Measurements from ENCODE around the gene CELF6.

CELF6 gene

DNA sequence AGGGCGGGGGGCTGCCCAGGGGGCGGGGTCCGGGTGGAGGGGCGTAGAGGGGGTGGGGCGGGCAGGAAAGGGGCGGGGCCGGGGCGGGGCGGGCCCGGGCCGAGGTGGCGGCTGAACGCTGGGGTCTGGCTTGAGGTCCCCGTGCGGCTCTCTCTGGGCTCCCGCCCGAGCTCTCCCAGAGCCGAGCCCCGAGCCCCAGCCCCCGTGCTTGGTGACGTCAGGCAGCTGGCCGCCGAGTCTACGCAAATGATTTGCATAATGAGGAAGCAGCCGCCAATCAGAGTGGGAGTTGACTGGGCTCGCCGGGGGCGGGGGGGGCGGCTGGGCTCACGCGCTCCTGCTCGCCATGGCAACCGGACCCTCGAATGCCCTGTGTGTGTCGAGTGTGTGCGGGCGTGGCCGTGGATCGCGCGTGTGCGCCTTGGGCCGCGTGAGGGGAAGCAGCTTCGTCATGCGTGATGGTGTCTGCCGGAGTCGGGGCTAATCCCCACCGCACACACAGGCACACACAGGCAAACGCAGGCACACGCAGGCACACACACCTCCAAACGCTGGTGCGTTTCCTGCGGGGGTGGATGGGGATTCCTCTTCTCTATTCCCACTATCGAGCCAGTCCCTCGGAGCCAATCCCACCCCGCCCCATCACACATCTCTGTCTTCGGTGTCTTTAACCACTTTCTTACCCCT lies at the start of gene CELF6:
TSS of gene CELF6 (minus strand) at position 173 of the 687 bp plus-strand sequence. CDS start 283 bp downstream, outside the sequence.
- peak; percentile 44 to 50 for DNase-seq (ENCODE audit: low read depth in 2 of 2, low spot score in 1 of 2)

DNA sequence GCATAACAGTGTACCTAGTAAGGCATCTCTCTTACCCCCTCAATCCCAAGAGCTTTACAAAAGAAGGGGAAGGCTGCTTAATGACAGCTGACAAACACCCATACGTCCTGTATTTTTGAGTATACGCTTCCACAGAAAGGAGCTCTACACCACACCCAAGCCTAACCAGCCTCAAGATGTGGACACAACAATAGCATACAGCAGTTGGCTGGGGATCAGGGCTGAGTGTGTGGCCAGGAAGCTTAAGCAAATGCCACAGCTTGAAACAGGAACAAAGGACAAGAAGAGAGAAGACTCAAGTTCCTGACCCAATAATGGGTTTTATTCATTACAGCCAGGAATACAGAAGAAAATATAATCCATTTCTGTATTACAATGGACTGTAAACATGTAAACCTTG lies 48.9 kb upstream of the CELF6 start:
- no peak for DNase-seq (ENCODE audit: low read depth in 2 of 2, low spot score in 1 of 2)

DNA sequence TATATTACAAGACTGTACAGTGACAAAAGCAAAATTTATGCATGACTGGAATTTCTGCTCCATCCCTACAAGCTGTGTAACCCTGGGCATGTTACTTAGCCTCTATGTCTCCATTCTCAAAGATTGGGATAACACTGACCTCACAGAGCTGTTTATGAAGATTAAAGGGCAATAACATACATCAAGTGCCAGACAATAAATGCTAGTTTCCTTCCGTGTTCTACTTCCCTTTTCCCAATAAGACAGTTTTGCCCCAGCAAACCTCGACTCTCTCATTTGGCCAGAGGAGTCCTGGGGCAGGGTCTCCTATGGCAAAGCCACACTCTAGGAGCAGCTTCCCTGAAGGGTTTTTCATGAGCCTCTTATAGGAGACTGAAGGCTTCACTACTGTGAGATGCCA lies 48.4 kb upstream of the CELF6 start:
- no peak for DNase-seq (ENCODE audit: low read depth in 2 of 2, low spot score in 1 of 2)

DNA sequence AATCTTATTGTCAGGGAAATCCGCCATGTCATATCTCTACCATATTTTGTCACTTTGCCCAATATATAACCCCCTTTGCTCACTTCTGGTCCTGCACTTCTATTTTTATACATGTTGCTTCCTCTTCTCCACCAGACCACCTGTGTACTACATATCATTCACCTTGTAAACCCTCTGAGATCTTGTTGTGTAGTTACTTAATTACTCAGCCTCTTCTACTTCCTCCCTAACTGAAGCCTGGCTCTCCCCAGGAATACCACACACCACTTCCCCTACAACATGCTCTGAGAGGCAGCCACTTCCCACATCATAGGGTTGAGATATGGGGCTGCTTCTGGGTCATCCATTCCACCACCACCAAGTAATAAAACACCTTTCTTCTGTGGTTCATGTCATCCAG lies 45.9 kb upstream of the CELF6 start:
- no peak for DNase-seq (ENCODE audit: low read depth in 2 of 2, low spot score in 1 of 2)

DNA sequence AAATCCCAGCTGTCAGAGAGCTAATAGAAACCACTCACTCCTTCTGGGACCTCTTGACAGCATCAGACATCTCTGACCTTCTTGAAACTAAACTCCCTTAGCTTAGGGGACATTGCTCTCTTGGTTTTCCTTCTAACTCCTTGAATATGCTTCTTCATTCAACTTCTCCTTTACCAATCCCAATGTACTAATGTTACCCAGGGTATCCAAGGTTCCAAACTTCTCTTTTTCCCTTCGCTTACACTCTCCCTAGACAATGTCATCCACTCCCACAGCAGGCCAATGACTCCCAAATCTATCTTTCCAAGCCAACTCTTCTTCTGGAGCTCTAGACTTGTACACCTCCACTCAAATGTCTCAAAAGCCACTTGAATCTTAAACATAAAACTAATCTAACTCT lies 41.2 kb upstream of the CELF6 start:
- no peak for DNase-seq (ENCODE audit: low read depth in 2 of 2, low spot score in 1 of 2)

DNA sequence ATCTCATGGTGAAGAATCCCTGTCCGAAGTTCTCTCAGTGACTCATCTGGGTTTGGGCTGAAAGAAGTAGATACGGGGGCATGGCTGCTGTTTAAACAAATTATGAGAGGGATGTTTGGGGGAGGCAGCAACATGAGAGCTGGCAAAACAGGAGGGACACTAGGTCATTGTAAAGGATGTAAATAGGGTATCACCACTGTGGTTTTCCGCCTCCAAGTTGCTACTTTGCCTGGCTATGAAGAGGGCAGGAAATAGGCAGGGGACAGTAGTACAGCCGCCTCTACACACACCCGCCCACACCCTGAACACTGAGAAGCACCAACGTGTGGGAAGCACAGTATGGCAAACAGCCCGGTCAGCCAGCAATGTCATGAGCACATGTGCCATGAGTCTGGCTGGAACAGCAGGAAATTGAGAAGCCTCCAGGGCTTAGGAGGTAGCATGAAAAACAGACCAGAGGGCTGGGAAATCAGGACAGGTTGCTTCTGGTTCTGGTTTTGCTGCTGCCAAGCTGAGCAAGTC lies 38.8 kb upstream of the CELF6 start:
- DNase-seq (ENCODE audit: low read depth in 2 of 2, low spot score in 1 of 2): no peak

DNA sequence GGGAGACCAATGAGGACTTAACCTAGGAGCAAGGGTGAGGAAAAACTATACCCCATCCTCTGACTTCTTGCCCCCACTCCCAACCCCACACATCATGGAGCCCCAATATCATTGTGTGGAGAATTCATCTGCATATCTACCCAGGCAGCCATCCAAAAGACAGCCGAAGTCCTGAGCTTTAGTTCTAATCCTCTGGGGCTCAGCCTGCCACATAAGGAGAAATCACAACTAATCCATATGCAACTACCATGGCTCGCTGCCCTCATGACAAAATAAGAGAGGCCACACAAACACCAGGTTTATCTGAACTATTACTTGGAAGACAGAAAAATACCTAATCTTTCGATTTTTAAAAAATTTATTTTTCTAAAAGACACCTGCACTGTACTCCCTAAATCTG lies 38.2 kb upstream of the CELF6 start:
- no peak for DNase-seq (ENCODE audit: low read depth in 2 of 2, low spot score in 1 of 2)

DNA sequence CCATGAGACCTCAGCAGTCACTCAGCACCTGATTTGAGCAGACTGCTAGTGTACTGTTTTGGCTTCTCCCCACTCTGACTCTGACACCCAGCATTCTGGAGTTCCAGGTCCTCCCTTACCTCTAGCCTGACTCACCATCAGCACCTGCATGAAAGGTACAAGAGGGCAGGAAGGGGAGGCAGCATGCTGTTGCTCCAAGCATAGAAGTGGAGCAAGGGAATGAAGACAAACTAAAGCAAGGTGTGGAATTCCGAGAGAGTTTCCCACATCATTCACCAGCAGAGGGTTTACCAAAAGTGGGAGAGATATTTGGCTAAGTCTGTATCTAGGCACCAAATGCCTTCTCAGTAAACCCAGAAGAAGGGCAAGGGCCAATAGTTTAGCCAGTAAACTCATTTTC lies 34.5 kb upstream of the CELF6 start:
- no peak for DNase-seq (ENCODE audit: low read depth in 2 of 2, low spot score in 1 of 2)

DNA sequence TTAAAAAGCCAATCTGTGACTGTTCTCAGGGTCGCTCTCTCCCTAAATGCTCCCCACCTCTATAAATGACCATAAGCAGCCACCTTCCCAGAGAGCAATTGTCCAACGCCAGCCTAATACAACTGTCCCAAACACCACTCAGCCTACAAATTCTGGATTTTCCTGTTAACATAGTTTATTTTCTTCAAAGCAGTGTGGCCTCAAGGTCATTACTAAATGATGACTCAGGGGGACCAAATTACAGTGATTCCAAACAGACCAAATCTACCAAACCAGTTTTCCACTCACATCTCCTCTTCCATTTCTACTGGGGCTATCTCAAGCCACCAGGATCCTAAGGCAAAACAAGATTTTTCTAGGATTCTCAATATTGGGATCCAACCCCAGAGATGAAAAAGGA lies 33.3 kb upstream of the CELF6 start:
- no peak for DNase-seq (ENCODE audit: low read depth in 2 of 2, low spot score in 1 of 2)

DNA sequence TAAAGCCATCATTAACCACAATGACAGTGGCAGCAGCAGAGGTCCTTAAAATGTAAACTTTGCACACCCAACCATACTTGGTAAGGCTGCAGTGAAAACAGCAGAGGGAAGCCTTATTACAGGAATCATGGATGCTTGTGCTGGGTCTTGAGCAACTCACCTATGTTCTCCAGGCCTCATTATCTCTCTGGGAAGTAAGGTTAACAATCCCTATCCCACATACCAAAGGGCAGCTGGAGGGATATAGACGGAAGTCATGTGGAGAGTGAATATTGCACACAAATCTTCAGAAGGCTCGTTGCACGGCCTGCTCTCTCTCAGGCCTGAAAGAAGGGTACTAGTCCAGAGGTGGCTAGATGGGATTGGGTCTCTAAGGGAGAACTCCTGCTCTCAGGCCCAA lies 25.8 kb upstream of the CELF6 start:
- DNase-seq (ENCODE audit: low read depth in 2 of 2, low spot score in 1 of 2): no peak

DNA sequence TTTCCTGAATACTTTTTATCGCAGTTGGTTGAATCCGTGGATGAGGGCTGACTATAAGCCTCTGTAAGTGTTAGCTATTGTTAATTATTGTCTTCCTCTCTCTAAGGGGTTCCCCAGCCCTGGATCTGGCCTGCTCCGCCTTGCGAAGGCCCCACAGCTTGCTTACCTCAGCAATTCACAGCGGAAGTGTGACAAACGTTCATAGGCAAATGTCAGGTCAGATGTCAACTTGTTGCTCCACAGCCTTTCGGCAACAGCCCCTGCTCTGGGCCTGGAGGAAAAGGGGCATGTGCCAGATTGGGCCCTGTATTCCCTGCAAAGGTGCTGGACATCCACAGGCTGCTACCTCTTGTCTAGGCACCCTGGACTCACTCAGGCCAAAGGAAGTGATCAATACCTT lies 25.3 kb upstream of the CELF6 start:
- DNase-seq (ENCODE audit: low read depth in 2 of 2, low spot score in 1 of 2): no peak

DNA sequence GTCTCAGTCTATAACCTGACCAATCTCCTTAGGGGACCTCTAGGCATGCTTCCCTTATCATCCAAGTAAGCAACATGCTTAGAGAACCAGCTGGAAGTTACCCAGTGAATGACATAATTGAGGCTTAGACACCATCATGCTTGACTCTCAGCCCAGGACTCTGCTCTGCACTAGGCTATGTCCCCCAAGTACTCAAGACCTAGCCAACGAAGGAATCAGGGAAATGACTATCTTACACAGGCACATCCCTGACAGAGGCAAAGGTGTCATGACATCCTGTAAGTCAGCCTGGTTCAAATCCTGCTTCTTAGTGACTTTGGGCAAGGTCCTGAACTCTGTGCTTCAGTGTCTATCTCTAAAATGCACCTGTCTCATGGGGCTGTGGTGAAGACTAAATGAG lies 24.6 kb upstream of the CELF6 start:
- no peak for DNase-seq (ENCODE audit: low read depth in 2 of 2, low spot score in 1 of 2)

DNA sequence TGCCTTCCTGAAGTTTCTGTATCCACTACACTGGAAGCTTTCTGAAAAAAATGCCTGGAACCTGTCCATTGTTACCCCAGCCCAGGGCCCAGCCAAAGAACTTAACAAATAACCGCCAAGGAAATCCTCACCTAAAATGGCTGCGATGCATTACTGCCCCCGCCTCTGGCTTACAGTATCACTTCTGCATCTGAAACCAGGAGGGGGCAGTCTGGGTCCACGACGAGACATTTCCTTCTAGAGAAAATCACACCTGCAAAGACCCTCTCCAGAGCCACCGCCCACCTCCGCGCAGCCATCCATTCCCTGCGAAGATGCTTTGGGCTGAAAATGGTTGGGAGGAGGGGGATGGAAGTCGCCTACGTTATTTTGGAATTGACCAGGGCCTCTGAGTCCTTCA lies 22.4 kb upstream of the CELF6 start:
- no peak for DNase-seq (ENCODE audit: low read depth in 2 of 2, low spot score in 1 of 2)

DNA sequence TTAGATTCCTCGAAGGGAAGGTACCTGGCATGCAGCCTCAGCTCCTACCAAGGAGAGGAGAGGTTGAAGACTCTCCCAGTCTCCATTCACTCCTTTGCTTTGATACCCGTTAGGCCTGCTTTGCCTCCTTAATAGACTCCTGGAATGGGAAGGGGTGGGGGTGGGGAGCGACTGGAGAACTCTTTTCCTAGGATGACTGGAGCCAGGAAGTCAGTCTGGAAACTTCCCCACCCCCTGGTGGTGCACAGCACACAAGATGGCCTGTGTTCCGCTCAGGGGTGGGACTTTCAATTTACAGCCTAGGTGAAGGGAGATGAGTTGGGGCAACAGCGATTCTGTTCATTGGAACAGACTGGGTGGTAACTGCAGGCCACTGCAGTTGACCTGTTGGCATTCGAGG lies 21.4 kb upstream of the CELF6 start:
- DNase-seq (ENCODE audit: low read depth in 2 of 2, low spot score in 1 of 2): no peak

DNA sequence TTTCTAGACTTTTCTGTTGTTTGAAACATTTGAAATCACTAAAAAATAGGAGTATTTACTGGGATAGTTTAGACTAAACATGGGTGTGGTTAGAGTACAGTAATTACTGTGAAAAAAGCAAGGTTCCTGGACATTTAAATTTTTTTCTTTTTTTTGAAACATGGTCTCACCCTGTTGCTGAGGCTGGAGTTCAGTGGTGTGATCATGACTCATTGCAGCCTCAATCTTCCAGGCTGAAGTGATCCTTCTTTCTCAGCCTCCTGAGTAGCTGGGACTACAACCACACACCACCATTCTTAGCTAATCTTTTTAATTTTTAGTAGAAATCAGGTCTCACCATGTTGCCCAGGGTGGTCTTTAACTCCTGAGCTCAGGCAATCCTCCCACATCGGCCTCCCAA lies 20.4 kb upstream of the CELF6 start:
- no peak for DNase-seq (ENCODE audit: low read depth in 2 of 2, low spot score in 1 of 2)

DNA sequence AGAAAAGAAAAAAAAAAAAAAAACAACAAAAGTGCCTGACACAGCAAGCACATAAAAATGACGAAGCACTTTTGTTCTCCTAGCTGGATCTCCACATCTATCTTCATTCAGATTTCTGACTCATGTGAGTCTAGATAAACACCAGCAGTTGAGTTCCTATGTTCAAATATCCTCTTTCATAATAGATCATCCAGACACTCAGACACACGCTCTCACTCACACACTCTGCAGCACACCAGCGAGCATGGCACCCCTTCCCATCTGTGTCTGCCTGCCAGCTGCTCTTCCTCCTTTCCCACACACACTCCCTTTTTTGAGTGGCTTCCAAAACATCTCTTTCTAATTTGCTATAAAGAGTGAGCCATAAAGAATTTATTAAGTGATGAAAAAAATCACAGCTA lies 19.8 kb upstream of the CELF6 start:
- no peak for DNase-seq (ENCODE audit: low read depth in 2 of 2, low spot score in 1 of 2)

DNA sequence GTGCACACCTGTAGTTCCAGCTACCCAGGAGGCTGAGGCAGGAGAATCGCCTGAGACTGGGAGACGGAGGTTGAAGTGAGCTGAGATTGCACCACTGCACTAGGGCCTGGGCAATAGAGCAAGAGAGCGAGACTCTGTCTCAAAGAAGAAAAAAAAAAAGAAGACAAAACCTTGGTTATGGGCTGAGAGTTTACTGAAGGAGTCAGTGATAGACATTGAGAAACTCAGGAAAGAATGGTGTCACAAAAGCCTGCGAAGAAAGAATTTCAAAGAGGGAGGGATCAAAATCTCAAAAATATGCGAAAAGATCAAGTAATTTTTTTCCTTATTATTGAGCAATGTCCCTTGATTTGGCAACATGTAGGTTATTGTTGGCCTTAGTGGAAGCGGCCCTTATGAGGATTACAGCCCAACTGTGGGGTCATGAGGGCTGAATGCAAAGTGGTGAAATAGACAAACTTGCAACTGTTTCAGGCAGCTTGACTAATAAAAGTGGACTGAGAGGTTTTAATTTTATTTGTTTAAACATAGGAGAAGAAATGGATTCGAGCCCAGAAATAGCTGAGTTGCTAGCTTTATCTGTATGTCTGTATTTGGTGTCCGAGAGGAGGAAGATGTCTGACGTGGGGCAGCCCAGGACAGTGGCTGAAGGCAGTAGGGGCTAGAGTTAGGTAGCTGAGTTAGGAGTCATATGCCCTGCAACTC lies 18.8 kb upstream of the CELF6 start:
- DNase-seq (ENCODE audit: low read depth in 2 of 2, low spot score in 1 of 2): no peak

DNA sequence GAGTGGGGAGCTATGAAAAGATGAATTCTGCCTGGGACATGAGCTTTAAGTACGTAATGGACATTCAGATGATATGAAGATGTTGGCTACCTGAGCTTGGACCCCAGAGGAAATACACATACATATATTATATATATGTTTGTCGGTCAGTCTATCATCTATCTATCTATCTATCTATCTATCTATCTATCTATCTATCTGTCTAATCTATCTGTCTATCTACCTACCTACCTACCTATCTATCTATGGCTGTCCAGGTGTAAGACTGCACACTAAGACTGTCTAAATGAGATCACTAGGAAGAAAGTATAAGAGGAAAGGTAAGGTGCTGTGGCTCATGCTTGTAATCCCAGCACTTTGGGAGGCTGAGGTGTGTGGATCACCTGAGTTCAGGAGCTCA lies 18.2 kb upstream of the CELF6 start:
- no peak for DNase-seq (ENCODE audit: low read depth in 2 of 2, low spot score in 1 of 2)

DNA sequence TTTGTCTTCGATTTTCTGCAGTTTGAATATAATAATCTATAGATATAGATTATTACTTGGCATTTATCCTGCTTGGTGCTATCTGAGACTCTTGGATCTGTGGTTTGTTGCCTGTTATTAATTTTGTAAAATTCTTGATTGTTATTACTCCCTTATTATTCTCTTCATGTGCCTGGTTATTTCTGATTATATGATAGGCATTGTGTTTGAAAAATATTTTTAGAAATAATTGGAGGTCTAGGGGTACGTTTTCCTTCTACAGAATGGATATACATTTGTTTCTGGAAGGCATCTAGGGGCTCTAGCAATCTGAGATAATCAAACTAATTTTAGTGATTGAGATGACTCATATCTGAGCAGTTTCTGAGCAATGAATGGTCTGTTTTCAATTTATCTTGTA lies 14.9 kb upstream of the CELF6 start:
- no peak for DNase-seq (ENCODE audit: low read depth in 2 of 2, low spot score in 1 of 2)

DNA sequence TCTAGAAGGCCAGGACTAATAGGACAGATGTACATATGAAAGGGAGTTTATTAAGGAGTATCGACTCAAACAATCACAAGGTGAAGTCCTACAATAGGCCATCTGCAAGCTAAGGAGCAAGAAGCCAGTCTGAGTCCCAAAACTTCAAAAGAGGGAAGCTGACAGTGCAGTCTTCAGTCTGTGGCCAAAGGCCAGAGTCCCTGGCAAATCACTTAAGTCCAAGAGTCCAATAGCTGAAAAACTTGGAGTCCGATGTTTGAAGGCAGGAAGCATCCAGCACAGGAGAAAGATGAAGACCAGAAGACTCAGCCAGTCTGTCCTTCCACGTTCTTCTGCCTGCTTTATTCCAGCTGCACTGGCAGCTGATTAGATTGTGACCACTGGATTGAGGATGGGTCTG lies 11.1 kb upstream of the CELF6 start:
- no peak for DNase-seq (ENCODE audit: low read depth in 2 of 2, low spot score in 1 of 2)

DNA sequence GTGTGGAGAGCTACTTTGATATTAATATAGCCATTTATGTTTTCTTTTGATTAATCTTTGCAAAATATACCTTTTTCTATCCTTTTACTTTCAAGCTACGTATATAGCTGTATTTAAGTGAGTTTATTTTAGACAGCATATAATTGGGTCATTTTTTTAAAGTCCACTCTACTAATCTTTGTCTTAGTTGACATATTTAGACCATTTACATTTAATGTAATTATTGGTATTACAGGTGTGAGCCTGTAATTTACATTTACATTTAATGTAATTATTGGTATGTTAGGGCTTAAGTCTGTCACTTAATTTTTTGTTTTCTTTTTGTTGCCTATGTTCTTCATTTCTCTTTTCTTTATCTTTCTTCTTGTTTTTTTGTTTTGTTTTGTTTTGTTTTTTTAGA lies 3.8 kb upstream of the CELF6 start:
- no peak for DNase-seq (ENCODE audit: low read depth in 2 of 2, low spot score in 1 of 2)

DNA sequence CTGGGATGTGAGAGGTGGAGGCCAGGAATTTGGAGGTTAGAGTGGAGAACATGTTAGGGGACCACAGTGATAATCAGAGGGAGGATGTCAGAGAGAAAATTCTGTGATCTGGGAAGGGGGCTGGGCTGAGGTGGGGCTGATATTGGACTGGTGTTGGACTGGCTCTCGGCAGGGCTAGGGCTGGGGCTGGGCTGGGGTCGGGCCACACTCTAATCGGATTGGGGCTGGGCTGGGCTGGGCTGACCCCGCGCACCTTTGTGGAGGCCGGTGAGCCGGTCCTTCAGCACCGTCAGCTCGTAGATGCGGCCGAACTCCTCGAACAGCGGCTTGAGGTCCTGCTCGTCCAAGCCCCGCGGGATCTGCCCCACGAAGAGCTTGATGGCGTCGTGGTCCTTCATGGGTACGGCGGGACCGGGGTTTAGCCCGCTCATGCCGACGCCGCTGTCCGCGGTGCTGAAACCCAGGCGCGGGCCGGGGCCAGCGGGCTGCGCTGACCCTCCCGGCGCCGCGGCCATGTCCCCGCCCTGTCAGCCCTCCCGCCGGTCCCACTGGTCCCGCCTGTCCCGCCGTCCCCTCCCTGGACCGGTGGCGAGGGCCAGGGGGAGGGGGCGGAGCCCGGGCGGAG lies 485 bp downstream of the CELF6 start:
- peak; percentile 5 to 7 for DNase-seq (ENCODE audit: low read depth in 2 of 2, low spot score in 1 of 2)
